Panc1 (cell line): Measurements from ENCODE around the gene ATOSA. TPM values are rescaled to one million over a fixed set of nuclear protein-coding genes. Genes with fewer than 3 reads are reported as not detected.

ENCODE experiments used
- ATAC-seq: fragments of 200-7000 bp; cut with Tn5 transposase; 2 replicates; pipeline ENCODE4 v1.9.1; 2020; ENCODE audit warnings: mild to moderate bottlenecking, moderate library complexity
- BruUV-seq: library from RNA; stranded (reverse); fragments of 400-500 nt; replicated peaks from 2 replicates; lab custom pipeline; 2021; lab: Mats Ljungman, UMichigan
- CTCF ChIA-PET: fragments of 300-600 bp; sonication (Branson Sonifier 250); formaldehyde crosslinking; loops from one replicate; lab custom pipeline; 2022; ENCODE audit warnings: antibody characterized with exemption; lab: Charles Lee
- POLR2A ChIA-PET: fragments of 300-600 bp; sonication (Branson Sonifier 250); formaldehyde crosslinking; loops from one replicate; lab custom pipeline; 2022; ENCODE audit warnings: antibody characterized with exemption; lab: Charles Lee
- DNase-seq: peaks from one replicate; pipeline ENCODE4 v3.0.0-alpha.2; 2010; ENCODE audit warnings: low read depth, low spot score
- H3K27ac ChIP-seq: 2 replicates; pipeline ENCODE4 v1.5.1; 2011; ENCODE audit warnings: mild to moderate bottlenecking, low read length, inconsistent platforms
- H3K27me3 ChIP-seq: fragments of 200-500 bp; sonication (Bioruptor generic); 2 replicates; pipeline ENCODE4 v1.6.0; 2014; ENCODE audit warnings: low read length, inconsistent platforms; ENCODE audit not compliant: control insufficient read depth, insufficient read depth
- H3K36me3 ChIP-seq: fragments of 200-500 bp; sonication (Bioruptor generic); 2 replicates; pipeline ENCODE4 v1.5.1; 2014; ENCODE audit warnings: inconsistent platforms, mild to moderate bottlenecking, low read length, moderate library complexity; ENCODE audit not compliant: control insufficient read depth, insufficient read depth
- H3K4me1 ChIP-seq: 2 replicates; pipeline ENCODE4 v1.5.1; 2011; ENCODE audit warnings: inconsistent platforms, mild to moderate bottlenecking, low read length, moderate library complexity; ENCODE audit not compliant: control insufficient read depth, insufficient read depth
- H3K4me3 ChIP-seq, 2 experiments: 2 replicates each; pipeline ENCODE4 v1.5.1; 2011 to 2012; ENCODE audit warnings: low read depth in 2 of 2, low read length in 2 of 2, mild to moderate bottlenecking in 2 of 2, inconsistent platforms in 1 of 2, moderate library complexity in 1 of 2
- H3K9me3 ChIP-seq: fragments of 200-500 bp; sonication (Bioruptor generic); 2 replicates; pipeline ENCODE4 v1.5.1; 2014; ENCODE audit warnings: low read depth, mild to moderate bottlenecking, inconsistent platforms, low read length, moderate library complexity; ENCODE audit not compliant: control insufficient read depth, insufficient read depth
- POLR2AphosphoS5 ChIP-seq: IDR thresholded peaks from 2 replicates; pipeline ENCODE4 v1.6.1; 2012; ENCODE audit warnings: mild to moderate bottlenecking, low read depth, low read length, moderate library complexity
- REST ChIP-seq, 2 experiments: IDR thresholded peaks; 2 replicates each; pipeline ENCODE4 v1.6.1; 2011 to 2012; ENCODE audit warnings: low read depth in 2 of 2, control low read depth in 1 of 2, low read length in 1 of 2, mild to moderate bottlenecking in 1 of 2, moderate library complexity in 1 of 2; ENCODE audit not compliant: insufficient read depth in 1 of 2
- SIN3A ChIP-seq: IDR thresholded peaks from 2 replicates; pipeline ENCODE4 v1.6.1; 2012; ENCODE audit warnings: low read depth, mild to moderate bottlenecking, low read length, moderate library complexity, borderline replicate concordance; ENCODE audit not compliant: insufficient read depth
- TCF7L2 ChIP-seq: IDR thresholded peaks from 2 replicates; pipeline ENCODE4 v1.6.1; 2011; ENCODE audit warnings: mild to moderate bottlenecking, low read depth, low read length, inconsistent platforms
- in situ Hi-C: cut with HindIII; loops from 2 replicates; pipeline ENCODE4 v1.10.0; 2016; ENCODE audit warnings: low sequenced_read_pairs, low pct_unique_long_range_greater_than_20kb
- intact Hi-C: fragments of 100-400 bp; cut with micrococcal nuclease; formaldehyde crosslinking; loops from one replicate; pipeline ENCODE4 v1.10.0; 2022; ENCODE audit not compliant: unreplicated experiment
- total RNA-seq: library from RNA; stranded (reverse); gene quantifications from one replicate; pipeline ENCODE4 v1.2.1, GENCODE V29; 2021; ENCODE audit not compliant: unreplicated experiment
- TF ChIP-seq, protein P1 (sequence below): fragments of 450-650 bp; IDR thresholded peaks from 2 replicates; pipeline ENCODE4 v1.5.1; 2017; ENCODE audit warnings: mild to moderate bottlenecking

ATOSA gene
- total RNA-seq, 1 experiment from 2014 or later: 18.5 TPM

GRCh38 chr15:52663536-52664294 is 15.5 kb downstream of the ATOSA start:
- intact Hi-C loops: no loop called here
- BruUV-seq: no TSS peak
- no peak for ATAC-seq
- Histone ChIP-seq H3K9me3 (no peaks in the 10 kb centered on the region), H3K36me3 (peaks cover 2% of the 10 kb centered on the region; the same call in 1 of the 2 replicates), H3K4me1 (no peaks in the 10 kb centered on the region; the same call in 1 of the 2 replicates), H3K4me3 (no peak overlapping the region), H3K27ac (no peak overlapping the region), H3K27me3 (no peaks in the 10 kb centered on the region)
- POLR2A ChIA-PET: no interaction called here
- no peak for TF ChIP-seq REST (IDR thresholded peaks at IDR 0.05; ENCODE audit: insufficient read depth in 1 of 2, low read depth in 2 of 2, low read length in 1 of 2)
- no peak for TF ChIP-seq POLR2AphosphoS5
- no peak for TF ChIP-seq SIN3A
- no peak for TF ChIP-seq TCF7L2
- TF ChIP-seq, protein P1, sequence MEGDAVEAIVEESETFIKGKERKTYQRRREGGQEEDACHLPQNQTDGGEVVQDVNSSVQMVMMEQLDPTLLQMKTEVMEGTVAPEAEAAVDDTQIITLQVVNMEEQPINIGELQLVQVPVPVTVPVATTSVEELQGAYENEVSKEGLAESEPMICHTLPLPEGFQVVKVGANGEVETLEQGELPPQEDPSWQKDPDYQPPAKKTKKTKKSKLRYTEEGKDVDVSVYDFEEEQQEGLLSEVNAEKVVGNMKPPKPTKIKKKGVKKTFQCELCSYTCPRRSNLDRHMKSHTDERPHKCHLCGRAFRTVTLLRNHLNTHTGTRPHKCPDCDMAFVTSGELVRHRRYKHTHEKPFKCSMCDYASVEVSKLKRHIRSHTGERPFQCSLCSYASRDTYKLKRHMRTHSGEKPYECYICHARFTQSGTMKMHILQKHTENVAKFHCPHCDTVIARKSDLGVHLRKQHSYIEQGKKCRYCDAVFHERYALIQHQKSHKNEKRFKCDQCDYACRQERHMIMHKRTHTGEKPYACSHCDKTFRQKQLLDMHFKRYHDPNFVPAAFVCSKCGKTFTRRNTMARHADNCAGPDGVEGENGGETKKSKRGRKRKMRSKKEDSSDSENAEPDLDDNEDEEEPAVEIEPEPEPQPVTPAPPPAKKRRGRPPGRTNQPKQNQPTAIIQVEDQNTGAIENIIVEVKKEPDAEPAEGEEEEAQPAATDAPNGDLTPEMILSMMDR: no peak
- no peak for DNase-seq
- CTCF ChIA-PET: no interaction called here
- in situ Hi-C loops: no loop called here

GRCh38 chr15:52661909-52662308 is 17.3 kb downstream of the ATOSA start:
- Histone ChIP-seq H3K36me3 (peaks cover 2% of the 10 kb centered on the region; the same call in 1 of the 2 replicates), H3K9me3 (no peaks in the 10 kb centered on the region), H3K27me3 (no peaks in the 10 kb centered on the region), H3K27ac (no peak overlapping the region), H3K4me1 (peaks cover 5% of the 10 kb centered on the region; the same call in 1 of the 2 replicates), H3K4me3 (no peak overlapping the region)
- ChIA-PET POLR2A (no interaction called here), CTCF (interaction anchor here (1.0 kb wide), 1 partner anchor 60 kb away, joined by 3 read pairs; no protein-coding TSS in a partner anchor)
- intact Hi-C loops (no loop called here), in situ Hi-C loops (no loop called here)
- DNase-seq (no peak), ATAC-seq (no peak)
- BruUV-seq: no TSS peak
- no peak for TF ChIP-seq TCF7L2

DNA sequence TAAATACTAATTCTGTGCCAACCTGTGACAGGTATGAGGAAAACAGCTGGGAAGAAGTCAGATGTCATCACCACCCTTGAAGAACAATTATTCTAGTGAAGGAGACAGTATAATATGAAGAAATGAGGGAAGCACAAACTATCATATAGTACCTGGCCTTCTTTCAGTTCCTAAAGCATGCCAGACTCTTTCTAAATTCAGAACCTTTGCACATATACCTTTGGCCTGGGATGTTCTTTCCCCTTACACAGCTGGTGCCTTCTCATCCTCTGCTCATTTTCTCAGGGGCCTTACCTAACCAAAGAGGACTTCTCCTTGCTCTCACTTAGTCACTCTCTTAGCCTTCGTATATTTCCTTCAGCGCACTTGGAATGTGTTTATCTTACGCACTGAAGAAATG is 19.0 kb downstream of the ATOSA start:
- Histone ChIP-seq H3K4me1 (peaks cover 11% of the 10 kb centered on the region), H3K36me3 (peaks cover 2% of the 10 kb centered on the region; the same call in 1 of the 2 replicates), H3K27ac (no peak overlapping the region), H3K4me3 (no peak overlapping the region), H3K9me3 (no peaks in the 10 kb centered on the region), H3K27me3 (no peaks in the 10 kb centered on the region)
- ATAC-seq: no peak
- ChIA-PET POLR2A (no interaction called here), CTCF (no interaction called here)
- in situ Hi-C loops (no loop called here), intact Hi-C loops (no loop called here)
- DNase-seq: no peak
- TF ChIP-seq SIN3A: no peak
- no peak for TF ChIP-seq TCF7L2
- TF ChIP-seq, protein P1: no peak
- no peak for TF ChIP-seq POLR2AphosphoS5
- no peak for TF ChIP-seq REST (IDR thresholded peaks at IDR 0.05; ENCODE audit: insufficient read depth in 1 of 2, low read depth in 2 of 2, low read length in 1 of 2)
- BruUV-seq: no TSS peak
